ENCODE data around the gene KAT8.

Gene KAT8

DNA sequence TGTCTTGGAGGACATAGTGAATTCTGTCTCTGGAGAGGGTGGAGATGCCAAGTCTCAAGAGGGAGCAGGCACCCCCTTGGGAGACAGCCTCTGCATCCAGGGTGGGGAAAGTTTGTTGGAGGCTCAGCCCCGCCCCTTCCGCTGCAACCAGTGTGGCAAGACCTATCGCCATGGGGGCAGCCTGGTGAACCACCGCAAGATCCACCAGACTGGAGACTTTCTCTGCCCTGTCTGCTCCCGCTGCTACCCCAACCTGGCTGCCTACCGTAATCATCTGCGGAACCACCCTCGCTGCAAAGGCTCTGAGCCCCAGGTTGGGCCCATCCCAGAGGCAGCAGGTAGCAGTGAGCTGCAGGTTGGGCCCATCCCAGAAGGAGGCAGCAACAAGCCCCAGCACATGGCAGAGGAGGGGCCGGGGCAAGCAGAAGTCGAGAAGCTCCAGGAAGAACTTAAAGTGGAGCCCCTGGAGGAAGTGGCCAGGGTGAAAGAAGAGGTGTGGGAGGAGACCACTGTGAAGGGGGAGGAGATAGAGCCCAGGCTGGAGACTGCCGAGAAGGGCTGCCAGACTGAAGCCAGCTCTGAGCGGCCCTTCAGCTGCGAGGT is 38.0 kb upstream of the KAT8 start:
- Histone ChIP-seq H3K27ac (no peak overlapping the region), H3K9me3 (ENCODE audit: severe bottlenecking) (no peaks in the 10 kb centered on the region), H3K36me3 (peaks cover 72% of the 10 kb centered on the region), H3K27me3 (ENCODE audit: insufficient read depth, low read depth, severe bottlenecking) (no peaks in the 10 kb centered on the region), H3K4me3 (ENCODE audit: low read depth, low read length) (no peak overlapping the region)
- no peak for TF ChIP-seq CTCF (IDR thresholded peaks at IDR 0.05; ENCODE audit: low read depth, low read length)
- DNase-seq: no peak

DNA sequence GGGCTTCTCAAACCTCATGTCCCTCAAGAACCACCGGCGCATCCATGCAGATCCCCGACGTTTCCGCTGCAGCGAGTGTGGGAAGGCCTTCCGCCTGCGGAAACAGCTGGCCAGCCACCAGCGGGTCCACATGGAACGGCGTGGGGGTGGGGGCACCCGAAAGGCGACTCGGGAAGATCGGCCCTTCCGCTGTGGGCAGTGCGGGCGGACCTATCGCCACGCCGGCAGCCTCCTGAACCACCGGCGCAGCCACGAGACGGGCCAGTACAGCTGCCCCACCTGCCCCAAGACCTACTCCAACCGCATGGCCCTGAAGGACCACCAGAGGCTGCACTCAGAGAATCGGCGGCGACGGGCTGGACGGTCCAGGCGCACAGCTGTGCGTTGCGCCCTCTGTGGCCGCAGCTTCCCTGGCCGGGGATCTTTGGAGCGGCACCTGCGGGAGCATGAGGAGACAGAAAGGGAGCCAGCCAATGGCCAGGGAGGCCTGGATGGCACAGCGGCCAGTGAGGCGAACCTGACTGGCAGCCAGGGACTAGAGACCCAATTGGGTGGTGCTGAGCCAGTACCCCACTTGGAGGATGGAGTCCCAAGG is 37.3 kb upstream of the KAT8 start:
- no peaks in the 10 kb centered on the region for H3K27me3 ChIP-seq (ENCODE audit: insufficient read depth, low read depth, severe bottlenecking)
- no peak overlapping the region for H3K27ac ChIP-seq
- TF ChIP-seq CTCF (IDR thresholded peaks at IDR 0.05; ENCODE audit: low read depth, low read length): no peak
- no peak overlapping the region for H3K4me3 ChIP-seq (ENCODE audit: low read depth, low read length)
- no peaks in the 10 kb centered on the region for H3K9me3 ChIP-seq (ENCODE audit: severe bottlenecking)
- H3K36me3 ChIP-seq: peaks cover 76% of the 10 kb centered on the region
- DNase-seq: no peak

GRCh38 chr16:31080756-31081419 is 36.6 kb upstream of the KAT8 start:
- Histone ChIP-seq H3K9me3 (ENCODE audit: severe bottlenecking) (no peaks in the 10 kb centered on the region), H3K4me3 (ENCODE audit: low read depth, low read length) (no peak overlapping the region), H3K36me3 (peaks cover 75% of the 10 kb centered on the region), H3K27me3 (ENCODE audit: insufficient read depth, low read depth, severe bottlenecking) (no peaks in the 10 kb centered on the region), H3K27ac (no peak overlapping the region)
- no peak for TF ChIP-seq CTCF (IDR thresholded peaks at IDR 0.05; ENCODE audit: low read depth, low read length)
- no peak for DNase-seq

DNA sequence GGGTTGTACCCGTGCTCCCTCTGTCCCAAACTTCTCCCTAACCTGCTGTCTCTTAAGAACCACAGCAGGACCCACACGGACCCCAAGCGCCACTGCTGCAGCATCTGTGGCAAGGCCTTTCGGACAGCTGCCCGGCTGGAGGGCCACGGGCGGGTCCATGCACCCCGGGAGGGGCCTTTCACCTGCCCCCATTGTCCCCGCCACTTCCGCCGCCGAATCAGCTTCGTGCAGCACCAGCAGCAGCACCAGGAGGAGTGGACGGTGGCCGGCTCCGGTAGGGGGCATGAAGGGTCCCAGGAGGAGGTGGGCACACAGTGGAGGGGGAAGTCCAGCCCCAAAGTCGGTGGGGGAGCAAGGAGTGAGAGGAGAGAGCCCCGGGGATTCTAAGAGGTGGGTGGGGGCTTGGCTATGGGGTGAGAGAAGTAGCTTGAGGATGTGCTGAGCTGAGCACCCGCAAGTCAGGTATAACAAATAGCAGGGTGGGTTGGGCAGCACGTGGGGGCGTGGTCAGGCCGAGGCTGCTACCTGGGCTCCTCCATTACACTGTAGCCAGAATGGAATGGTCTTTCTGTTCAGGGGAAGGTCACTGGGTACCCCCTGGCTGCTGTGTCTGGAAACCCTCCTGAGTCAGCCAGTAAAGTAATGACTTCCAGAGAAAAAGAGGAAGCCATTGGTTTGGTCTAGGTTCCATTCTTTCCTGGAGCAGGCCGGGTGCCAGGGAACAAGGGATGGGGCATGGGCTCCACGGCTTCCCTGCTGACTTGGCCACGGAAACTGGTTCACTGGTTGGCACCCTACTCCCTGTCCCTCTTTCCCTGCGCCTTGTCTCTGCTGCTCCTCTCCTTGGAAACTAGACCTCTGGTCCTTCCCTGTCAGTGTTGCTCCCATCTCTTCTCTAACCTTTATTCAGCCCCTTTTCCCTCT is 35.8 kb upstream of the KAT8 start:
- DNase-seq: no peak
- peaks cover 67% of the 10 kb centered on the region for H3K36me3 ChIP-seq
- no peak overlapping the region for H3K4me3 ChIP-seq (ENCODE audit: low read depth, low read length)
- TF ChIP-seq CTCF (IDR thresholded peaks at IDR 0.05; ENCODE audit: low read depth, low read length): no peak
- no peaks in the 10 kb centered on the region for H3K27me3 ChIP-seq (ENCODE audit: insufficient read depth, low read depth, severe bottlenecking)
- no peak overlapping the region for H3K27ac ChIP-seq
- H3K9me3 ChIP-seq (ENCODE audit: severe bottlenecking): no peaks in the 10 kb centered on the region

- Histone ChIP-seq H3K27me3 (ENCODE audit: insufficient read depth, low read depth, severe bottlenecking) (no peaks in the 10 kb centered on the region), H3K36me3 (peaks cover 63% of the 10 kb centered on the region), H3K4me3 (ENCODE audit: low read depth, low read length) (no peak overlapping the region), H3K27ac (no peak overlapping the region), H3K9me3 (ENCODE audit: severe bottlenecking) (no peaks in the 10 kb centered on the region)
- no peak for TF ChIP-seq CTCF (IDR thresholded peaks at IDR 0.05; ENCODE audit: low read depth, low read length)
- DNase-seq: no peak
Observed at GRCh38 chr16:31082368-31083045, 35.0 kb upstream of the KAT8 start.

Measured in WERI-Rb-1 (cell line).